Measurements from ENCODE around the gene LPAR2. TPM values are rescaled to one million over a fixed set of nuclear protein-coding genes. Genes with fewer than 3 reads are reported as not detected.

LPAR2 gene
- total and polyA plus RNA-seq, 2 of the 13 experiments (the other 11 are each of a cell fraction or from before 2014, with no cell fraction given), result 0.86 to 3.6 TPM

DNA sequence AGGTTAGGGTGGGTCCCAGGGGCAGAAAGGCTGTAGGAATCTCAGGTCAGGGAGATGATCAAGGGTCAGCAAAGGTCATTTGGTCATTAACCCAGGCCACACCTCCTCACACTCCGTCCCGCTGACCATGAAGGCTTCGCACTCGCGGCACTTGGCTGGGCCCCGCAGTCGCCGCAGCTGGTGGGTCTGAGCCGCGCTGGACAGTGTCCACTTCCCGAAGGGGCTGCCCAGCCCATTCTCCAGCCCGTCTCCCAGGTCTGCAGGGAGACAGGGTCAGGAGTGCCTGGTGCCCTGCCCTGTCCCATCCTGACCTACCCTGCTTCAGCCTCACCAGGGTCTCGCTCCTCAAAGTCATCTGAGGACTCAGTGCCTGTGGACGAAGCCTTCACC is 7.3 kb upstream of the LPAR2 start:
- Histone ChIP-seq H3K9ac (ENCODE audit: insufficient read depth, low read depth, low read length) (no peak overlapping the region), H3K79me2 (ENCODE audit: insufficient read depth, low read length) (no peaks in the 10 kb centered on the region), H3K36me3 (replicated peaks in 1 of 2; ENCODE audit: control insufficient read depth in 1 of 2, insufficient read depth in 2 of 2, low read length in 2 of 2) (no peaks in the 10 kb centered on the region), H2AFZ (ENCODE audit: low read length) (no peak overlapping the region), H3K4me2 (ENCODE audit: low read depth, low read length) (no peak overlapping the region), H3K27me3 (ENCODE audit: control insufficient read depth in 1 of 2, insufficient read depth in 2 of 2, low read length in 2 of 2) (no peaks in the 10 kb centered on the region), H3K9me3 (ENCODE audit: low read length) (no peaks in the 10 kb centered on the region), H3K27ac (ENCODE audit: extremely low read length, insufficient read depth, low read length) (no peak overlapping the region), H3K4me3 (replicated peaks in 1 of 3; ENCODE audit: insufficient read depth in 1 of 3, low read depth in 2 of 3, low read length in 3 of 3) (no peak overlapping the region), H4K20me1 (ENCODE audit: insufficient read depth, low read length) (no peaks in the 10 kb centered on the region), H3K4me1 (ENCODE audit: insufficient read depth, low read length) (no peaks in the 10 kb centered on the region)
- in situ Hi-C loops (cut with HindIII; ENCODE audit: extremely low pct_ligation_motif_present, low pct_unique_long_range_greater_than_20kb) (no loop called here), intact Hi-C loops (cut with micrococcal nuclease; ENCODE audit: unreplicated experiment) (no loop called here)
- FAIRE-seq (no peak), DNase-seq (ENCODE audit: low spot score) (no peak), ATAC-seq (no peak)
- WGBS (ENCODE audit: low lambda C conversion rate), result 91% methylated on average over 4 of the region's 14 CpGs
- CTCF ChIA-PET (ENCODE audit: low intra/inter-chr PET ratio, low total read pairs), result no interaction called here
- TF ChIP-seq ZNF562 (CRISPR knock-in tag; IDR thresholded peaks at IDR 0.05; ENCODE audit: borderline replicate concordance) (no peak), ATF1 (CRISPR knock-in tag; IDR thresholded peaks at IDR 0.05) (no peak), MED8 (CRISPR knock-in tag; IDR thresholded peaks at IDR 0.05; ENCODE audit: insufficient replicate concordance) (no peak)
- POLR2A ChIA-PET, result no interaction called here
- no TSS peak for BruUV-seq (replicated peaks)

- BruUV-seq (replicated peaks), result no TSS peak
- no peaks in the 10 kb centered on the region for H3K27me3 ChIP-seq (ENCODE audit: control insufficient read depth in 1 of 2, insufficient read depth in 2 of 2, low read length in 2 of 2)
- no peak for FAIRE-seq
- H3K4me3 ChIP-seq (replicated peaks in 1 of 3; ENCODE audit: insufficient read depth in 1 of 3, low read depth in 2 of 3, low read length in 3 of 3), result no peak overlapping the region
- intact Hi-C loops (cut with micrococcal nuclease; ENCODE audit: unreplicated experiment) (no loop called here), in situ Hi-C loops (cut with HindIII; ENCODE audit: extremely low pct_ligation_motif_present, low pct_unique_long_range_greater_than_20kb) (no loop called here)
- 96% methylated on average over 29 of the region's 36 CpGs for WGBS (ENCODE audit: low lambda C conversion rate)
- TF ChIP-seq, protein P1, sequence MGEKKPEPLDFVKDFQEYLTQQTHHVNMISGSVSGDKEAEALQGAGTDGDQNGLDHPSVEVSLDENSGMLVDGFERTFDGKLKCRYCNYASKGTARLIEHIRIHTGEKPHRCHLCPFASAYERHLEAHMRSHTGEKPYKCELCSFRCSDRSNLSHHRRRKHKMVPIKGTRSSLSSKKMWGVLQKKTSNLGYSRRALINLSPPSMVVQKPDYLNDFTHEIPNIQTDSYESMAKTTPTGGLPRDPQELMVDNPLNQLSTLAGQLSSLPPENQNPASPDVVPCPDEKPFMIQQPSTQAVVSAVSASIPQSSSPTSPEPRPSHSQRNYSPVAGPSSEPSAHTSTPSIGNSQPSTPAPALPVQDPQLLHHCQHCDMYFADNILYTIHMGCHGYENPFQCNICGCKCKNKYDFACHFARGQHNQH (CRISPR knock-in tag; IDR thresholded peaks at IDR 0.05), result no peak
- TF ChIP-seq KLF6 (CRISPR knock-in tag; IDR thresholded peaks at IDR 0.05), result no peak
- TF ChIP-seq ZNF740 (CRISPR knock-in tag; IDR thresholded peaks at IDR 0.05), result no peak
- ChIA-PET POLR2A (no interaction called here), CTCF (ENCODE audit: low intra/inter-chr PET ratio, low total read pairs) (no interaction called here)
- H3K9me3 ChIP-seq (ENCODE audit: low read length), result no peaks in the 10 kb centered on the region
- H3K9ac ChIP-seq (ENCODE audit: insufficient read depth, low read depth, low read length), result no peak overlapping the region
- no peak overlapping the region for H3K27ac ChIP-seq (ENCODE audit: extremely low read length, insufficient read depth, low read length)
- no peak for DNase-seq (ENCODE audit: low spot score)
- H3K4me1 ChIP-seq (ENCODE audit: insufficient read depth, low read length), result no peaks in the 10 kb centered on the region
- H3K36me3 ChIP-seq (replicated peaks in 1 of 2; ENCODE audit: control insufficient read depth in 1 of 2, insufficient read depth in 2 of 2, low read length in 2 of 2), result no peaks in the 10 kb centered on the region
- no peak overlapping the region for H2AFZ ChIP-seq (ENCODE audit: low read length)
- no peaks in the 10 kb centered on the region for H3K79me2 ChIP-seq (ENCODE audit: insufficient read depth, low read length)
- H4K20me1 ChIP-seq (ENCODE audit: insufficient read depth, low read length), result no peaks in the 10 kb centered on the region
- no peak for ATAC-seq
- H3K4me2 ChIP-seq (ENCODE audit: low read depth, low read length), result no peak overlapping the region
These were observed 6.7 kb upstream of the LPAR2 start for GRCh38 chr19:19634516-19635312.

Data from HepG2 (cell line).